GM21528 (cell line): Measurements from ENCODE around the gene ABCB1.
A peak's percentile ranks its signal among the peaks of the same experiment; 100 is the strongest.

ENCODE experiments used
- ATAC-seq: cut with Tn5 transposase; IDR thresholded peaks from one replicate; pipeline ENCODE4 v1.9.1; 2021; ENCODE audit warnings: mild to moderate bottlenecking, moderate library complexity; ENCODE audit not compliant: unreplicated experiment, low FRiP score

ABCB1 gene

GRCh38 chr7:87600130-87601124, at the start of gene ABCB1:
Gene ABCB1 (minus strand): TSS chr7:87600884. CDS start chr7:87600184, 700 bp downstream.
- ATAC-seq = peak; percentile 72

GRCh38 chr7:87648316-87648715, 47.6 kb upstream of the ABCB1 start:
- ATAC-seq = no peak

- ATAC-seq = no peak
Measured at GRCh38 chr7:87645446-87645845, 44.8 kb upstream of the ABCB1 start.

- no peak for ATAC-seq
Measured at GRCh38 chr7:87635921-87636320, 35.2 kb upstream of the ABCB1 start.

- ATAC-seq = no peak
Measured at GRCh38 chr7:87628780-87629569, 28.3 kb upstream of the ABCB1 start.

- peak; percentile 43 for ATAC-seq
Measured at GRCh38 chr7:87627634-87627994, 26.9 kb upstream of the ABCB1 start.

- no peak for ATAC-seq
Measured at GRCh38 chr7:87625101-87625500, 24.4 kb upstream of the ABCB1 start.

GRCh38 chr7:87624628-87625027, 23.9 kb upstream of the ABCB1 start:
- no peak for ATAC-seq

GRCh38 chr7:87615197-87615596, 14.5 kb upstream of the ABCB1 start:
- no peak for ATAC-seq

- no peak for ATAC-seq
Measured at GRCh38 chr7:87609916-87610315, 9.2 kb upstream of the ABCB1 start.

- no peak for ATAC-seq
Measured at GRCh38 chr7:87608431-87608830, 7.7 kb upstream of the ABCB1 start.

GRCh38 chr7:87604264-87604663, 3.6 kb upstream of the ABCB1 start:
- ATAC-seq = no peak

- peak; percentile 95 for ATAC-seq
Measured at GRCh38 chr7:87599336-87599735, 1.3 kb downstream of the ABCB1 start.

- ATAC-seq = no peak
Measured at GRCh38 chr7:87598234-87599009, 2.3 kb downstream of the ABCB1 start.

- no peak for ATAC-seq
Measured at GRCh38 chr7:87596696-87597095, 4.0 kb downstream of the ABCB1 start.

GRCh38 chr7:87596136-87596535, 4.5 kb downstream of the ABCB1 start:
- no peak for ATAC-seq

- ATAC-seq = no peak
Measured at GRCh38 chr7:87592300-87592699, 8.4 kb downstream of the ABCB1 start.

GRCh38 chr7:87591211-87591610, 9.5 kb downstream of the ABCB1 start:
- ATAC-seq = no peak

GRCh38 chr7:87590578-87590977, 10.1 kb downstream of the ABCB1 start:
- ATAC-seq = no peak

- no peak for ATAC-seq
Measured at GRCh38 chr7:87589631-87590030, 11.1 kb downstream of the ABCB1 start.

GRCh38 chr7:87581723-87582122, 19.0 kb downstream of the ABCB1 start:
- no peak for ATAC-seq
